GM19025 (cell line): Measurements from ENCODE around the gene YTHDC2.

Experiments
- ATAC-seq: cut with Tn5 transposase; IDR thresholded peaks from one replicate; pipeline ENCODE4 v1.9.1; 2021; ENCODE audit warnings: mild to moderate bottlenecking, low read depth, moderate library complexity; ENCODE audit not compliant: unreplicated experiment

Gene YTHDC2

DNA sequence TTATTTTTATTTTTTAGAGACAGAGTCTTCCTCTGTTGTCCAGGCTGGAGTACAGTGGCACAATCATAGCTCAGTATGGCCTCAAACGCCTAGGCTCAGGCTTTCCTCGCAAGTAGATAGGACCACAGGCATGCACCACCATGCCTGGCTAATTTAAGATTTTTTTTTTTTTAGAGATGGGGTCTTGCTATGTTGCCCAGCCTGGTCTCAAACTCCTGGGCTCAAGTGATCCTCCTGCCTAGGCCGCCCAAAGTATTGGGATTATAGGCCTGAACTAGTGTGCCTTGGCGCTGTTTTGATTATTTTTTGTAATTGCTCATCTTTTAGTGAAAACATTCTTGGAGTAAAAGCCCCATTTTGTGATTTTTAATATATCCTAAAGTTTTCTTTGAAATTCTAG lies 5.4 kb downstream of the YTHDC2 start:
- no peak for ATAC-seq

DNA sequence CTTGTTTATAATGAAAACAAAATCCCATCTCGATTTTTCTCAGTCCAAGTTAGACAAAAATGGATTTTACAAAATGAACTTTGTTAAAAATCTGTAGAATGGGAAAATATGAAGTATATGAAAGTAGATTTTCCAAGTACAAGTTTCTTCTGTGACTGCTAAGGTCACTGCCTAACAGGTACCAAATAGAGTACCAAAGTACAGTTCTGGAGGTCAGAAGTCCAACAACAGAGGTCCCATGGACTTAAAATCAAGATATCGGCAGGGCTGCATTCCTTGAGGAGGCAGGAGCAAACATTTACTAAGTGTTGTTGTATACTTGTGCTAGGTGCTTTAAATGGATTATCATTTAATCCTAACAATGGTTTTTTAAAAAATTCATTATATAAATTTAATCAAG lies 5.9 kb downstream of the YTHDC2 start:
- no peak for ATAC-seq

DNA sequence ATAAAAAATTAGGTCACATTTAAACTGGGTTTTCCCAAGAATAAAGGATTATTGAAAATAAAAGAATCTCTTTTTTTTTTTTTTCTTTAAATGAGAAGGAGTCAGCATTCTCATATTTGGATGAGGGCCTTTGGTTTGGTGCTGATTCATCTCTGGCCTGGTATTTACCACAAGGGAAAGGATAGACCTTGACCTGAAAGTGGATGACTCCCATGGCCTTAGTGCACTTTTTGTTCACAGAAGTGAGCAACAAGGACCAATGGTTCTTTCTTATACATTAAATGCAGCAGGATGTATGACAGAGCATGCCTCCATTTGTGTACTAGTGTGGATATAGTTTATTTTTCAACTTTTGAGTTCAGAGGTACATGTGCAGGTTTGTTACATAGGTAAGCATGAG lies 6.9 kb downstream of the YTHDC2 start:
- ATAC-seq, result peak; percentile 54

DNA sequence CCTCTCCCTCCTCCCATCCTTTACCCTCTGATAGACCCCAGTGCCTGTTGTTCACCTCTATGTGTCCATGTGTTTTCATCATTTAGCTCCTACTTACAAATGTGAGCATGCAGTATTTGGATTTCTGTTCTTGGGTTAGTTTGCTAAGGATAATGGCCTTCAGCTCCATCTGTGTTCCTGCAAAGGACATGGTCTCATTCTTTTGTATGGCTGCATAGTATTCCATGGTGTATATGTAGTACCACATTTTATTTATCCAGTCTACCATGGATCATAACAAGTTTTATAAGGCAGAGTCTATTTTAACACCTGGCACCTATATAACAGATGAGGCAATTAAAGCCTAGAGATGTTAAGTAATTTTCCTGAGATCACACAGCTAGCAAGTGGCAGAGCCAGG lies 7.4 kb downstream of the YTHDC2 start:
- ATAC-seq, result no peak

DNA sequence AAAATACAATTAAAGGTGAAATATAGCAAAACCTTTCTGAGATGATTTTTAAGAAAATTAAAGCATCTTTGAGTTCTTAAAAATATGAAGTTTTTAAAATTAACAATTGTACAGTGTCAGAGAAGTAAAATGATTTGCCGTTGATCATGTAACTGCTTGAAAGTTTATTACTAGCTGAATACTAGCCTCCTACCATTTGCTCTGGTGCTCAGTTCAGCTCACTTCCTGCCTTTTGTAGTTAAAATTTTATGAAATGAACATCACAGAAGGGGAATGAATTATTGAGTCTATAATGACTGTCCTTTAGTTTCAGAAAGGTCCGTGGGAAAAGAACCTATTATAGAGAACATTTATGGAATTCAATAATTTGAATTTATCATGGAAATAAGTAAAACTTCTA lies 9.7 kb downstream of the YTHDC2 start:
- ATAC-seq, result no peak

DNA sequence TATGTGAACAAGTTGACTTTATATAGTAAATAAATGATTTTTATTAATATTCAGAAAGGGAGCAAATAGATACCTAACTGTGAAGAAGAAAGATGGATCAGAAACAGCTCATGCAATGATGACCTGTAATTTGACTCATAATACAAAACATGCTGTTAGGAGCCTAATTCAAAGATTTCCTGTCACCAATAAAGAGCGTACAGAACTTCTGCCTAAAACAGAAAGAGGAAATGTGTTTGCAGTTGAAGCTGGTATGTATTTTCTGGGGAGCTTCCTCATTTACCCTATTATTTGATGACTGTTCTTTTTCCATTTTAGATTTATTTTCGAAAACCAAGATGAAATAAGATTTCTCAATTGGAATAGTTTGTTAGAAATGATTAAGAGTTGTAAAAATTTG lies 11.4 kb downstream of the YTHDC2 start:
- ATAC-seq, result no peak

DNA sequence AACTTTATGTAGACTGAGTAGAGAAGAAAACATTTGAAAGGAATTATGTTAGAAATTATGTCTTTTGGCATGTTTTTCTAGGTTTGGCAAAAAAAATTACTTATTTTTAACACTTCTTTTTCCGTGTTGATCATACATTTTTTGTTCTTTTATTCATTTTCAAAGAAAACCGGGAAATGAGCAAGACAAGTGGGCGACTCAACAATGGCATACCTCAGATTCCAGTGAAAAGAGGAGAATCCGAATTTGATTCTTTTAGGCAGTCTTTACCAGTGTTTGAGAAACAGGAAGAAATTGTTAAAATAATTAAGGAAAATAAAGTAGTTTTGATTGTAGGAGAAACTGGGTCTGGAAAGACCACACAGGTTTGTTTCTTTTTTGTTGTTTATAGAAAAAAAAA lies 12.9 kb downstream of the YTHDC2 start:
- ATAC-seq, result no peak

DNA sequence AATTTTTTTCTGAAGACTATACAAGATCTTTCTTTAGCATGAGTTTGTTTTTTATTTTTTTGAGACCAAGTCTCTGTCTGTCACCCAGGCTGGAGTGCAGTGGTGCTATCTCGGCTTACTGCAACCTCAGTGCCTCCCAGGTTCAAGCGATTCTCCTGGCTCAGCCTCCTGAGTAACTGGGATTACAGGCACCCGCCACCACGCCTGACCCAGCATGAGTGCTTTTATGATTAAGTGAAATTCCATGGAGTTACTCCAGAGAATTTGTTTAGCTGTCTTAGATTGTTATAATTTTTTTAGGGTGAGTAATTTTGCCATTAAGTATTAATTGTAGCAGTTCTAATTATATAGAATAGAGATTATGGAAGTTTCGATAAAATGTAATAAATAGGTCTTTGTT lies 14.3 kb downstream of the YTHDC2 start:
- no peak for ATAC-seq

DNA sequence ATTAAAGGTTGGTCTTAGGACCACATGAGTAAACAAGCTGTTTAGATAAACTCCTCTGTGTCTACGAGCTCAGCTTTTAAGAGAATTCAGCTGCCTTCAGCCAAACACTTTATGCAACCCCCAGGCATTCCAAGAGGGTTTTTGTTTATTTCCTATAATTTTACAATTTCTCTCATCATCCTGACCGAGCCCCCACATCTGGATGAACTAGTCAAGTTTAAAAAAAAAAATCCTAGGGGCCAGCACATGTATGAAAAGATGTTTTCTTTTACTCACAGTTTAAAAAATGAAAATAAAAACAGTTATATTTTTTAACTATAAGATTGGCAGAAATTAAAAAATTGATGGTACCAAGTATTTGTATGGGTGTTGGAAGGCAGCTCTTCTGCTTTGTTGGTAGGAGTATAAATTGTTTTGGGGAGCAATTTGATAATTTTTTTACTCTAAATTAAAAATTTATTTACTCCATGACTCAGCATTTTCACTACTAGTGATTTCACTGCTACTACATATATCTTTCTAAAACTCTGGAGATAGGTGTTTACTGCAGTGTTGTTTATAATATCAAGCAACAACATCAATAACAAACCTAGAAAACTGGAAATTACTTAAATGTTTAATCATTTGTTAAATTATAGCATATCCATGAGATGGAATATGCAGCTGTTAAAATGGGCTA lies 18.1 kb downstream of the YTHDC2 start:
- ATAC-seq, result no peak

DNA sequence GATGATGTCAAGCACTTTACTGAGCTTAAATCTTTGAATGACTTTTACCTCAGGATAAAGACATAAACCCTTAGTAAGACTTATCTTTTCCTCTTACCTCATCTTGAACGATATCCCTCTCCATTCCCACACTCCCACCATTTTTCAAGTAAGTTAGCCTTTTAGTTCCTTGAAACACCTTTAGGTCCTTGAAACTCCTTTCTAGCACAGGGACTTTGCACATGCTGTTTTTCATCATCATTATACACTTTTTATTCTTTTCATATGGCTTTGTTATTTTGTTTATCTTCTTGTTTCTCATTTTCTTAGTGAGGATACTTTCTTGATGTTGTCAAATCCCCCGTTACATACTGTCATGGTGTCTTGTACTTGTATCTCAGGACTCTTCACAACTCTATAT lies 24.8 kb downstream of the YTHDC2 start:
- no peak for ATAC-seq

DNA sequence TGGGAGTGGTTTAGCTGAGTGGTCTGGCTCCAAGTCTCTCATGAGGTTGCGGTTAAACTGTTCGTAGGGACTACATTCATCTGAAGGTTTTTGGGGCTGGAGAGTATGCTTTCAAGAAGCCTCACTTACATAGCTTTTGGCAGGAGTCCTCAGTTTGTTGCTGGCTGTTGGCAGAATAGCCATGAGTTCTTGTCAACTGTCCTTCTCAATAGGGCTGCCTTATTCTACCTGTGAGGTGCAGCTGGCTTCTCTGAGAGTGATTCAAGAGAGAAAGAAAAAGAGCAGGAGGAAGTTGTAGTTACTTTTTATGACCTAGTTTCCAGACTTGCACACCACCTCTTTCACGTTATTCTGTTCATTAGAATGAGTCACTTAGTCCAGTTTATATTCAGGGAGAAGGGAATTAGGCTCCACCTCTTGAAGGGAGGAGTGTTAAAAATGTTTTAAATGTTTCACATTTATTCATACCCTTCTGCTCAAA lies 33.2 kb downstream of the YTHDC2 start:
- no peak for ATAC-seq

DNA sequence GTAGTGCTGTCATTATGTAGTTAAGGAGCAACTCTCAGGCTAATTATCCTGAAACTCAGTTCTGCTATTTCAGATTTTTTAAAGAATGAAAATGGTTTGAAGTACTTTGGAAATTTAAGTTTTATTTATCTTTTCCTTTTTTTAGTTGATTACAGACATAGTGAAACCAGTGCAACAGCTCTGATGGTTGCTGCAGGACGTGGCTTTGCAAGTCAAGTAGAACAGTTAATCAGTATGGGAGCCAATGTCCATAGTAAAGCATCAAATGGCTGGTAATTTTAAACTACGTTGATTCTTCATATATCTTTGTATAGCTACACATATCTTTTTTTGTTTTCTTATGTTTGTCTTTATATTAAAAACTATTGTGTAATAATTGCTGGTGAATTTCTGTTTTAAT lies 34.9 kb downstream of the YTHDC2 start:
- peak; percentile 60 for ATAC-seq

DNA sequence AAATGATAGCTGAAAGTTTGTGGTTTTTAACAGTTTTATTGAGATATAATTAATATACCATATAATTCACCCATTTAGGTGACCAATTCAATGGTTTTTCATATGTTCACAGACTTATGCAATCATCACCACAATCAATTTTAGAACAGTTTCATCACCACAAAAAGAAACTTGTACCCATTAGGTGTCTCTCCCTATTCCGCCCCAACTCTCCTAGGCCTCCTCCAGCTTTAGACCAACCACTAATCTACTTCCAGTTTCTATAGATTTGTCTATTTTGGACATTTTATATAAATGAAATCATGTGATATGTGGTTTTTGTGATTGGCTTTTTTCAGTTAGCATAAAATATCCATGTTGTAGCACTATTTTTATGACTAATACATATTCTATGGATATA lies 38.6 kb downstream of the YTHDC2 start:
- ATAC-seq, result no peak

DNA sequence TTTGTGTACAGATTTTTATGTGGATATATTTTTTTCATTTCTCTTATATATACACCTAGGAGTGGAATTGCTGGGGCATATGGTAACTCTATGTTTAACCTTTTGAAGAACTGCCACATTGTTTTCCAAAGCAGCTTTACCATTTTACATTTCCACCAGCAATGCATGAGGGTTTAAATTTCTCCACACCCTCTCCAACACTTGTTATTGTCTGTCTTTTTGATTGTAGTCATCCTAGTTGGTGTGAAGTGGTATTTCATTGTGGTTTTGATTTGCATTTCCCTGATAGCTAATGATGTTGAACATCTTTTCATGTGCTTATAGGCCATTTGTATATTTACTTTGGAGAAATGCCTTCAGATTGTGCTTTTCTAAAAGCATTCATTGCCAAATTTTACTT lies 39.1 kb downstream of the YTHDC2 start:
- no peak for ATAC-seq

DNA sequence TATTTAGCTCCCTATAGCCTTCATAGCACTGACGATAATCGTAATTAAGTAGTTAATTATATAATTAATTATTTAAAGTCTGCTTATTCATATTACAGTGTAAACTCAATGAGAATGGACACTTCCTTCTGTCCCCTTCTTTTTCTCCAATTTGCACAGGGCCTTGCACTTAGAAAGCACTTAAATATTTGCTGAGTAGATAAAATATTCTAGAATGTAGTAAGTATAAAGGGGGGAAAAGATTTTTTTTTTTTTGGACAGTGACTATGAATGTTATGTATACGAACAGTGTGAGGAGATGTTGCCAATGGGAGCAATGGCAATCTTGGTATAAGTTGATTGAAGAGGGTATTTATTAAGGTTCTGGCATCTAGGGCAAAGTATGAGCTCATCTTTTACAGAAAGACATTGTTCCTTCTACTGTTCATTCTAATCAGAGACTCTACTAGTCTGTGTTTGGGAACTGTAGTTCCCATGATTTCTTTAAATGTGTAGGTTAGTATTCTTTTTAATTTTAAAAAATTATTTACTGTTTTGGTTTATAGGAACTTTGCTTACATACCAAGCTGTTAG lies 49.4 kb downstream of the YTHDC2 start:
- no peak for ATAC-seq

DNA sequence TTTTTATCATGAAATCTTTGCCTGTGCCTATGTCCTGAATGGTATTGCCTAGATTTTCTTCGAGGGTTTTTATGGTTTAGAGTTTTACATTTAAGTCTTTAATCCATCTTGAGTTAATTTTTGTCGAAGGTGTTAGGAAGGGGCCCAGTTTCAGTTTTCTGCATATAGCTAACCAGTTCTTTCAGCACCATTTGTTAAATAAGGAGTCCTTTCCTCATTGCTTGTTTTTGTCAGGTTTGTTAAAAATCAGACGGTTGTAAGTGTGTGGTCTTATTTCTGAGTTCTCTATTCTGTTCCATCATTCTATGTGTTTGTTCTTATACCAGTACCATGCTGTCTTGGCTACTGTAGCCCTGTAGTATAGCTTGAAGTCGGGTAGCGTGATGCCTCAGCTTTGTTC lies 55.9 kb downstream of the YTHDC2 start:
- ATAC-seq, result no peak

DNA sequence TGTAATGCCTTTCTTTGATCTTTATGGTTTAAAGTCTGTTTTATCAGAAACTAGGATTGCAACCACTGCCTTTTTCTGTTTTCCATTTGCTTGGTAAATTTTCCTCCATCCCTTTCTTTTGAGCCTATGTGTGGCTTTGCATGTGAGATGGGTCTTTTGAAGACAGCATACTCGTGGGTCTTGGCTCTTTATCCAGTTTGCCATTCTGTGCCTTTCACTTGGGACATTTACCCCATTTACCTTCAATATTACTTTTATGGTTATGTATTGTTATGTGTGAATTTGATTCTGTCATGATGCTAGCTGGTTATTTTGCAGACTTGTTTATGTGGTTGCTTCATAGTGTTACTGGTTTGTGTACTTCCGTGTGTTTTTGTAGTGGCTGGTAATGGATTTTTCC lies 59.2 kb downstream of the YTHDC2 start:
- ATAC-seq, result no peak

DNA sequence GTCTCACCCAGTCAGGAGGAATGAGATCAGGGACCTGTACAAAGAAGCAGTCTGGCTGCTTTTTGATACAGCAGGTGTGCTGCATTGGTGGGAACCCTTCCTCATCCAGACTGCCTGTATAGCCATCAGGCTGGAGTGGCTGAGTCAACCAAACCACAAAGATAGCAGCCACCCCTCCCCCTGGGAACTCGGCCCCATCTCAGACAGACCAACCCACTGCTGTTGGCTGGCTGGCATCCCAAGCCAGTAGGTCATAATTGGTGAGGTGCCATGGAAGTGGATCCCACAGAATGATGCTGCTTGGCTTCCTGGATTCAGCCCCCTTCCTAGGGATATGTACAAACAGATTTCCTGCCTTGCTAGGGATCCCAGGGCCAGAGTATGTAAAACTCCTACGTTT lies 60.9 kb downstream of the YTHDC2 start:
- ATAC-seq, result no peak

DNA sequence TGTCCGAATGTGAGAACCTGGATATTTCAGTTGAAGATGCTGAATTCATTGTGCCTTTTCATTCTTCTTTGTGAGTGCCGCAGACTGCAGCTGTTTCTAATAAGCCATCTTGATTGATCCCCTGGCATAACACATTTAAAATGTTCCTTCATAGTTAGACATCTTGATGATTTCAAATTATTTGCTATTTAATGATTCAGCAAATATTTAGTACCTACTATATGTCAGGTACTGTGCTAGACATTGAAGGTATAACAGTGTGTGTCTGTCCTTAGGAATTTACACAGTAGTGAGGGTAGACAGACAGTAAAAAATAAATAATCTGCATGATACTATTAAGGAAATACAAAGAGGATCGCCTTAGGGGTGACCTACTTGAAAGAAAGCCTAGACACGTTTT lies 61.6 kb downstream of the YTHDC2 start:
- ATAC-seq, result no peak

DNA sequence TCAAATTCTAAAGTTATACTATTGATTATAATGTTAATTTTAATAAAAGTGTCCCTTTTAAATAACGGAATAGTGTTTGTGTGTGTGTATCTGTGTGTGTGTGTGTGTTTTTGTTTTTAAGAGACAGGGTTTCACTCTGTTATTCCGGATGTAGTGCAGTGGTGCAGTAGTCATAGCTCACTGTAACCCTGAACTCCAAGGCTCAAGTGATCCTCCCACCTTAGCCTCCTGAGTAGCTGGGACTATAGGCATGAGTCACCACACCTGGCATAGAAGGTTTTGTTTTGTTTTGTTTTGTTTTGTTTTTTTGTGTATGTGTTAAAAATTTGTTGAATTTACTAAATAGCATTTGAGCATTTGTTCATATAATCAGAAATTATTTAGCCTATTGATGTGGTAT lies 64.6 kb downstream of the YTHDC2 start:
- ATAC-seq, result no peak

DNA sequence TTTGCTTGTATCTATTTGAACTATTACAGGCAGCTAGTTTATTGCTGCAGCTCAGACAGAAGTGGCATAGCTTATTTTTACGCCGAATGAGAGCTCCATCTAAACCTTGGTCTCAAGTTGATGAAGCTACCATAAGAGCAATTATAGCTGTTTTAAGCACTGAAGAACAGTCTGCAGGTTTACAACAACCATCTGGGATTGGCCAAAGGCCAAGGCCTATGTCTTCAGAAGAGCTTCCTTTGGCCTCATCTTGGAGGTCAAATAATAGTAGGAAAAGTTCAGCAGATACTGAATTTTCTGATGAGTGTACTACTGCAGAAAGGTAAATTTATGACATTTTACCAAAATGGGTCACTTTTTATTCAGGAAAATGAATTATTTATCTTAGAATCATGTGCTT lies 67.9 kb downstream of the YTHDC2 start:
- no peak for ATAC-seq

DNA sequence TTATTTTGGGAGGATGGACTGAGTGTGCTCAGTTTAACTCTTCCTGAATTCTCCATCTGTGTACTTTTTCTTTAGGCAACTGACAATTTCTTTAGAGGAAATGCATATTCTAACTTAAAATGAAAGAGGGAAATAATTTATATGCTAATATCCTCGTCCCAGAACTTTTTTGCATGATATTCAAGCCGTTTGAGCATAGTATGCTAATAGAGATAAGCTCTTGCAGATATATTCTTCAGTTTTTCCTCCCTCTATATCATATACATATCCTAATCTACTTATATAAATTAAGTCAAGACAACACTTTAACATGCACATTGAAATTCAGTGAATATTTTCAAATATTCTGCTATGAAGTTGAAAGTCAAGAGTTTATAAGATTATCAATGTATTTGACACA lies 84.7 kb downstream of the YTHDC2 start:
- ATAC-seq, result no peak

DNA sequence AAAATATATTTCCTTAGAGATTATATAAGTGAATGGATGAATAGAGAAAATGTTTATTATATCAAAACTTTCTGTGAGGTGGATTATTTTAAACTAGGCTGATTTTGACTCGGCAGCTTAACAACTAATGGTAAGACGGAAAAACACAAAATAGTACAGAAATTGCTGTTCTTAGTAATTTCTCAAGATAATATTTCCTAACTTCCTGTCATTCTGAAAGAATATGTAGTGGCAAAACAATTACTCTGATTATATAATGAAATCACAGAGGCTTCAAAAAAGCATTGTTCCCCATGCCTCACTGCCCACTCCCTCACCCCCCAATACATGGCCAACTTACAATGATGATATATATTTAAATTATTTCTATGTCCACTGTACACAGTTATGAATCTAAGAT lies 85.4 kb downstream of the YTHDC2 start:
- ATAC-seq, result no peak
